B cell (primary cell): Measurements from ENCODE around the gene ABHD16A. TPM values are rescaled to one million over a fixed set of nuclear protein-coding genes. Genes with fewer than 3 reads are reported as not detected.

Experiments
- ATAC-seq: fragments of 200-7000 bp; cut with Tn5 transposase; one replicate; pipeline ENCODE4 v1.10.0; 2021; ENCODE audit warnings: low read depth, mild to moderate bottlenecking, moderate number of reproducible peaks, moderate library complexity
- CTCF ChIA-PET: fragments of 350-600 bp; sonication (Branson Sonifier 250); formaldehyde crosslinking; loops from one replicate; lab custom pipeline; 2021; ENCODE audit warnings: antibody characterized with exemption, inconsistent platforms; lab: Charles Lee
- POLR2A ChIA-PET: fragments of 350-600 bp; sonication (Branson Sonifier 250); formaldehyde crosslinking; loops from one replicate; lab custom pipeline; 2021; ENCODE audit warnings: antibody characterized with exemption; lab: Charles Lee
- DNase-seq: peaks from one replicate; pipeline ENCODE4 v3.0.0; 2013
- H2AFZ ChIP-seq: 2 replicates; pipeline ENCODE4 v1.6.1; 2012; ENCODE audit warnings: mild to moderate bottlenecking, low read depth, low read length; ENCODE audit not compliant: insufficient read depth, poor library complexity, severe bottlenecking
- H3K27ac ChIP-seq, 2 donors: 1 replicate in 1 of 2; 2 replicates in 1 of 2; pipeline ENCODE4 v1.5.1; 2012 to 2013; ENCODE audit warnings: low read length in 2 of 2, mild to moderate bottlenecking in 2 of 2, moderate library complexity in 1 of 2
- H3K27me3 ChIP-seq, 4 experiments: fragments of 200-600 bp in 1 of 4; sonication (generic) in 1 of 4; replicated peaks in 1 of 4; 1 replicate in 2 of 4; 2 replicates in 2 of 4; pipeline versions ENCODE4 v1.6.1 to v1.7.0; 2013 to 2016; ENCODE audit warnings: low read length in 3 of 4, mild to moderate bottlenecking in 2 of 4, mixed read lengths in 1 of 4, moderate library complexity in 1 of 4; ENCODE audit not compliant: insufficient read depth in 4 of 4, control insufficient read depth in 3 of 4; ENCODE audit errors: control extremely low read depth in 1 of 4
- H3K36me3 ChIP-seq, 2 experiments: replicated peaks in 1 of 2; 1 replicate in 1 of 2; 2 replicates in 1 of 2; pipeline versions ENCODE4 v1.6.1 to v1.7.1; 2013; ENCODE audit warnings: low read length in 1 of 2; ENCODE audit not compliant: insufficient read depth in 2 of 2, control insufficient read depth in 1 of 2; ENCODE audit errors: control extremely low read depth in 1 of 2, extremely low read depth in 1 of 2
- H3K4me1 ChIP-seq, 2 donors: fragments of 200-600 bp in 1 of 2; sonication (generic) in 1 of 2; 1 replicate in 1 of 2; 2 replicates in 1 of 2; pipeline versions ENCODE4 v1.5.1 to v1.6.1; 2013 to 2017; ENCODE audit warnings: low read length in 2 of 2; ENCODE audit not compliant: control insufficient read depth in 2 of 2, insufficient read depth in 2 of 2
- H3K4me2 ChIP-seq: replicated peaks from 2 replicates; pipeline ENCODE3; 2012; ENCODE audit warnings: mild to moderate bottlenecking, low read depth, low read length; ENCODE audit not compliant: poor library complexity, severe bottlenecking
- H3K4me3 ChIP-seq, 5 experiments: fragments of 200-600 bp in 1 of 5; sonication (generic) in 1 of 5; 1 replicate in 3 of 5; 2 replicates in 2 of 5; pipeline versions ENCODE4 v1.5.1 to v1.7.0; 2011 to 2016; ENCODE audit warnings: low read length in 4 of 5, mild to moderate bottlenecking in 4 of 5, low read depth in 2 of 5, control low read depth in 1 of 5, moderate library complexity in 1 of 5; ENCODE audit not compliant: insufficient read depth in 1 of 5; ENCODE audit errors: control extremely low read depth in 1 of 5, extremely low read depth in 1 of 5
- H3K79me2 ChIP-seq: fragments of 200-600 bp; sonication (generic); one replicate; pipeline ENCODE4 v1.6.0; 2016; ENCODE audit warnings: low read length; ENCODE audit not compliant: control insufficient read depth, insufficient read depth
- H3K9ac ChIP-seq: fragments of 200-600 bp; sonication (generic); 2 replicates; pipeline ENCODE4 v1.6.1; 2017; ENCODE audit warnings: mild to moderate bottlenecking, low read length, moderate library complexity
- H3K9me3 ChIP-seq, 3 donors: one replicate each; pipeline versions ENCODE4 v1.6.1 to v1.7.1; 2013; ENCODE audit warnings: low read length in 2 of 3; ENCODE audit not compliant: control insufficient read depth in 2 of 3, insufficient read depth in 1 of 3; ENCODE audit errors: control extremely low read depth in 1 of 3
- H4K20me1 ChIP-seq: 2 replicates; pipeline ENCODE4 v1.6.0; 2012; ENCODE audit warnings: mild to moderate bottlenecking, low read length; ENCODE audit not compliant: insufficient read depth, control insufficient read depth, poor library complexity, severe bottlenecking
- H3K27ac Mint-ChIP-seq: one replicate; pipeline ENCODE4 v1.8.0; 2021; ENCODE audit warnings: mixed read lengths
- H3K27me3 Mint-ChIP-seq: one replicate; pipeline ENCODE4 v1.8.0; 2021; ENCODE audit warnings: mixed read lengths
- H3K4me1 Mint-ChIP-seq: one replicate; pipeline ENCODE4 v1.8.0; 2021; ENCODE audit warnings: mixed read lengths
- H3K4me3 Mint-ChIP-seq: one replicate; pipeline ENCODE4 v1.8.0; 2021; ENCODE audit warnings: mixed read lengths
- H3K9me3 Mint-ChIP-seq: one replicate; pipeline ENCODE4 v1.8.0; 2022; ENCODE audit warnings: mixed read lengths; ENCODE audit not compliant: insufficient read depth
- CTCF ChIP-seq: fragments of 200-600 bp; IDR thresholded peaks from one replicate; pipeline ENCODE4 v1.8.0; 2022; ENCODE audit warnings: antibody characterized with exemption, mild to moderate bottlenecking
- EZH2 ChIP-seq: IDR thresholded peaks from 2 replicates; pipeline ENCODE4 v1.6.1; 2012; ENCODE audit warnings: borderline replicate concordance, low read depth, mild to moderate bottlenecking, moderate library complexity, low read length; ENCODE audit not compliant: insufficient read depth, poor library complexity, severe bottlenecking
- WGBS: methylation state at CpG from one replicate; pipeline ENCODE4 v1.1.5; 2013; ENCODE audit warnings: missing lambda C conversion rate; ENCODE audit not compliant: insufficient coverage; 5-methylcytosine and 5-hydroxymethylcytosine counted together
- intact Hi-C: fragments of 100-400 bp; cut with micrococcal nuclease; formaldehyde crosslinking; loops from one replicate; pipeline ENCODE4 v1.10.0; 2022
- polyA plus RNA-seq: library from polyadenylated mRNA; depleted of rRNA; stranded (reverse); fragments of >200 nt; gene quantifications from 2 replicates; pipeline ENCODE4 v1.2.3, GENCODE V29; 2012
- total RNA-seq, 2 donors: library from RNA; stranded (reverse); fragments of 120-200 nt in 1 of 2; gene quantifications; 1 replicate in 1 of 2; 2 replicates in 1 of 2; pipeline versions ENCODE4 v1.2.3 to v1.2.4, GENCODE V29; 2013 to 2022

ABHD16A gene
- total and polyA plus RNA-seq, 2 donors (not counting 1 experiment from before 2014, with no cell fraction given): 78.3 to 97.5 TPM

- Histone ChIP-seq H3K27ac (peak overlapping the region; percentile 78 to 82), H3K4me1 (peaks cover 49 to 58% of the 10 kb centered on the region in 2 donors), H3K79me2 (peaks cover 38% of the 10 kb centered on the region), H3K9me3 (no peaks in the 10 kb centered on the region), H4K20me1 (peaks cover 15% of the 10 kb centered on the region), H3K9ac (peak overlapping the region; percentile 90), H3K36me3 (peaks cover 4 to 57% of the 10 kb centered on the region in 2 experiments), H3K27me3 (no peaks in the 10 kb centered on the region), H3K4me3 (peak overlapping the region; percentile 67 to 94 (median 85)), H2AFZ (peak overlapping the region; percentile 81), H3K4me2 (peak overlapping the region; percentile 88)
- ChIA-PET POLR2A (interaction anchor here (1.0 to 2.5 kb wide), 9 partner anchors 10 to 168 kb away, joined by 3 to 28 read pairs (median 9); partner anchors contain the start of genes ABHD16A, EHMT2, HSPA1A and HSPA1L), CTCF (interaction anchor here (0.6 to 6.3 kb wide), 26 partner anchors 9 to 169 kb away, joined by 3 to 90 read pairs (median 4); partner anchors contain the start of genes ABHD16A, CLIC1, GPANK1 and HSPA1A)
- Mint-ChIP-seq H3K27ac (peak overlapping the region; percentile 97), H3K27me3 (no peaks in the 10 kb centered on the region), H3K9me3 (no peaks in the 10 kb centered on the region), H3K4me1 (peaks cover 72% of the 10 kb centered on the region), H3K4me3 (peak overlapping the region; percentile 99)
- intact Hi-C loops: loop anchor here (1.0 kb wide), 2 partner anchors 26 to 40 kb away; partner anchors contain the start of gene ABHD16A
- ATAC-seq (peak; percentile 48), DNase-seq (peak; percentile 90)
- 0% methylated on average over 18 of the region's 29 CpGs for WGBS
- TF ChIP-seq EZH2 (no peak), CTCF (peak; percentile 89)
Measured at GRCh38 chr6:31729515-31729978, 26.4 kb upstream of the ABHD16A start.
